Endothelial cell of hepatic sinusoid (primary cell): ENCODE results near the gene CIDEA.
"Not testable (repeated sequence)": the region's sequence is repeated elsewhere in the genome, so short reads cannot be mapped to it uniquely, and the experiment has no call there.

Source experiments
- in situ Hi-C: cut with HindIII; loops from 2 replicates; pipeline ENCODE4 v1.10.0; 2017; ENCODE audit warnings: low sequenced_read_pairs

Gene CIDEA, protein sequence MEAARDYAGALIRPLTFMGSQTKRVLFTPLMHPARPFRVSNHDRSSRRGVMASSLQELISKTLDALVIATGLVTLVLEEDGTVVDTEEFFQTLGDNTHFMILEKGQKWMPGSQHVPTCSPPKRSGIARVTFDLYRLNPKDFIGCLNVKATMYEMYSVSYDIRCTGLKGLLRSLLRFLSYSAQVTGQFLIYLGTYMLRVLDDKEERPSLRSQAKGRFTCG

DNA sequence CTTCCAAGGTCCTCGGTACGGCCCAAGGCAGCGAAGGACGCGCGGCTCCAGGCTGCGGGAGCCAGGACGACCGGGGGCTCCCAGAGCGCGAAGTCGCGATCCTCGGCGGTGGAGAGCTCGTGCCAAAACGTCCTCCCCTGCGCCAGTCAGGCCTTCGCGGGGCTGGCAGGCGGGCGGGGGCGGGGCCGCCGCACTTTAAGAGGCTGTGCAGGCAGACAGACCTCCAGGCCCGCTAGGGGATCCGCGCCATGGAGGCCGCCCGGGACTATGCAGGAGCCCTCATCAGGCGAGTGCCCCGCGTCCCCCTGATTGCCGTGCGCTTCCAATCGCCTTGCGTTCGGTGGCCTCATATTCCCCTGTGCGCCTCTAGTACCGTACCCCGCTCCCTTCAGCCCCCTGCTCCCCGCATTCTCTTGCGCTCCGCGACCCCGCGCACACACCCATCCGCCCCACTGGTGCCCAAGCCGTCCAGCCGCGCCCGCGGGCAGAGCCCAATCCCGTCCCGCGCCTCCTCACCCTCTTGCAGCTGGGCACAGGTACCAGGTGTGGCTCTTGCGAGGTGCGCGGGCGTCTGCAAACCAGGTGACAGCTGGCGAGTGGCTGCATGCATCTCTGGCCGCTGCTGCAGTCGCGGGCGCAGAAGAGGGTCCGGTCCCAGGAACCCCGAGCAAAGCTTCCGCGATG is at the start of gene CIDEA:
Gene CIDEA, plus strand, starts transcription at position 226 of the 684 bp plus-strand sequence. Its CDS starts 23 bp downstream, at position 249.
- in situ Hi-C loops: no loop called here

GRCh38 chr18:12208296-12209153 is 45.6 kb upstream of the CIDEA start:
- in situ Hi-C loops: not testable (repeated sequence)

DNA sequence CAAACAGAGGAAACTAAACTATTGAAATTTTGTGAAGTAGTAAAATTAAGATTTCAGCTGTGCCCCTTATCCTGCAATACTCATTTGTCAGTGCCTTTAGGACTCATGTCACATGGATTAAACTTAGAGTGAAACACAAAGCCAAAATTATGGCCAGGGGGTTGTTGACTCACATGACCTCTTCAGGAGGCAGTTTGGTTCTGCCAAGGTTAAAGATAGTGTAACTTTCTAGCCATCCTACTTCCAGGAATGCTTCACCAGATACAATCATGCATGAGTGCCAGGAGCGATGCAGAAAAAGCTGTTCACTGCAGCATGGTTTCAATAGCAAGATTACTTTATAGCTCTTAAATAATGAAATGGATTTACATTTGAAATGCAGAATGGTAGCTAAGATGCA is 41.9 kb upstream of the CIDEA start:
- in situ Hi-C loops: not testable (repeated sequence)

DNA sequence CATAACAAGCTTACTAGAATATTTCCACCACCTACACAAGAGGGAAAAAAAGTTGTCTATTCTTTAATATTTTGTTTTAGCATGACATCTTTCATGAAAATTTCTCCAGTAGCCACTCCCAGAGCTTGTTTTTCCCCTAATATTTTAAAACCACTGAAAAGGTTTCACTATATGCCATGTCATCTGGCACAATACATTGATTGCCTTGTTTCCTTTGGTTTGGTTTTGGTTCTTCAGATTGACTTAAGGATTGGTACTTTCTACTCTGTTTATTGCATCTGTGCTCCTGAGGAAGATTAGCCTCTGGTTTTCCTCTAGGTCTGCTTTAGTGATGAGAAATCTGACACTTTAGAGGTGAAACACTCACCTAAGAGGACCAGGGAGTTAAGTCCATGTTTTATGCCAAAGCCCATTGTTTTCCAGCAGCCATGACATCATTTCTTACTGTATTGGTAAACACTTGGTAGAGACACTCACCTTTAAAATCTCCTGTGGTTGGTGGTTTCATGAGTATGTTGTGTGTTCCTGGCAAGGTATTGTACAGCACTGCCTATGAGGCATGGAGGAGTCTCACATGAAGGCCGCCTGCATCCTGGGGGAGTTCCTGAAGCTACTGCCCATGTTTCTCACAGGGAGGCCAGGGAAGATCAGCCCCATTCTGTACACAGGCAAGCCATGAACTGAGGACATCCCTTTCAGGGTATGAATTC is 39.7 kb upstream of the CIDEA start:
- in situ Hi-C loops: not testable (repeated sequence)

GRCh38 chr18:12216471-12216870 is 37.7 kb upstream of the CIDEA start:
- in situ Hi-C loops: not testable (repeated sequence)

DNA sequence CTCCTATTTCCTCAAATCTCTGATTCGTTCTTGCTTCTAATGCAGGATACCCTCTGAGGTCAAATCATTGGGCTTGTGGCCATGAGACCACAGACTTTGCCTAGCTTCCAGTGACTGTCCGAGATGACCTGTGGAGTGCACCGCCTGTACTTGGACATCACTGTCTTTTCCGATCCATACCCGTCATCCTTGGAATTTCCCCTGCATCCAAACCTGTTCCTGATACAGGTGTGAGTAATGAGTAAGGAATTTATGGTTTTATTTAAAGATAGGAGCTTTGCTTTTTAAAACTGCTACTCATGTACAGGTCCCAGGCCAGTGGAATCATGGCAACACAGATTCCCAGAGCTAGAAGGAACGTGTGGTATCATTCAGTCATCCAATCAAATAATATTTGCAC is 35.6 kb upstream of the CIDEA start:
- in situ Hi-C loops: not testable (repeated sequence)

- in situ Hi-C loops: not testable (repeated sequence)
Measured at GRCh38 chr18:12222041-12222440, 32.1 kb upstream of the CIDEA start.

- in situ Hi-C loops: not testable (repeated sequence)
Measured at GRCh38 chr18:12223326-12223725, 30.8 kb upstream of the CIDEA start.

GRCh38 chr18:12226807-12227206 is 27.4 kb upstream of the CIDEA start:
- in situ Hi-C loops: not testable (repeated sequence)

- in situ Hi-C loops: not testable (repeated sequence)
Measured at GRCh38 chr18:12227399-12228186, 26.6 kb upstream of the CIDEA start.

DNA sequence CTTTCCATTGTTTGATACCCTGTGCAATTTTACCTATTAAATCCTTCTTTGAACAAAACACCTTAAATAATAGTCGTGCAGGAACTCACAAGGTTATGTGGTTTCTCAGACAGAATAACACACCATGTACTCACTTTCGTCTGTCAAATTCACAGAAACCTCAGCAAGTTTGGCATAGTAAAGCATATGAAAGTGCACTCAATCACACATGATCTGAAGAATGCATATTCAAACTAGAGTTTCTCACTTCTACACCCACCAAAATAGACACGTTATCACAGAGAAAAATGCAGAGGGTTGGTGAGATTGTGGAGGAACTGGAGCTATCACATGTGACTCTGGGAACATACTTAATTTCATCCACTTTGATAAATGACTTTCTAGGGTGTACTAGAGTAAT is 25.9 kb upstream of the CIDEA start:
- in situ Hi-C loops: not testable (repeated sequence)

- in situ Hi-C loops: not testable (repeated sequence)
Measured at GRCh38 chr18:12230561-12230960, 23.6 kb upstream of the CIDEA start.

- in situ Hi-C loops: no loop called here
Measured at GRCh38 chr18:12231040-12231882, 22.9 kb upstream of the CIDEA start.

DNA sequence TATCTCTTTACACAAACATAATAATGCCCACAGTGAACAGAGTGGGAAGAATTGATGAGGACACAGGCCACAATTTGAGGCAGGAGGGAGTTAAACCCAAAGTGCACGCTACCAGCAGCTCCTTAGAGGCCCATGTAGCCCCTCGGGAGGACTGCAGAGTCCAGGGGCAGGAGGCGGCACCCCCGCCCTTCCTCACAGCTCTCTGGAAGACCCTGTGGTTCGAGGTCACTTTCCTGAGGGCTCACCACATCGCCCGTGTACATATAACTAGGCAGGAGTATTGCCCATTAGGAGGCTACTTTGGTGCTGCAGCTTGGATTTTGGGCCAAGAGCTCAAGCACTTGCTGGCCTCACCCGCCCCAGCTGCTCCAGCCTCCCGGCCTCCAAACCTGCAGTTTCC is 22.2 kb upstream of the CIDEA start:
- in situ Hi-C loops: no loop called here

GRCh38 chr18:12233378-12233777 is 20.8 kb upstream of the CIDEA start:
- in situ Hi-C loops: no loop called here

- in situ Hi-C loops: no loop called here
Measured at GRCh38 chr18:12234451-12235190, 19.5 kb upstream of the CIDEA start.

DNA sequence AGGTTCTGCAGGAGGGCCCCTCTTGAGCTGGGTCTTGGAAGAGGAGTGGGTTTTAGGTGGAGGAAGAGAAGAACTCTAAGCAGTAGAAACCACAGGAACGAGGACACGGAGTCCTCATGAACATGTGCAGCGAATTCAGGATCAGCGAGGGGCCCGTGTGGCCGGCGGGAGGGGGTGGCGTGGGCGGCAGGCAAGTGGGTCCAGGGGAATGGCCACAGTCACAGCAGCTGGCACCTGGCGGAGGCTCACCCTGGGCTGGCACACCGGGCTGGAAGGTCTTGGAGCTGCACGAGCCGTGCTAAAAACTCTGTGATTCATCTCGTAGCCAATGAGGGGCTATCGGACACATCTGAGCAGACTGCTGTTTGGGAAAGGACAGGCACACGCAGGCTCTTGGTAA is 18.0 kb upstream of the CIDEA start:
- in situ Hi-C loops: no loop called here

- in situ Hi-C loops: no loop called here
Measured at GRCh38 chr18:12236934-12237832, 17.0 kb upstream of the CIDEA start.
